ENCODE results near the gene TXNDC15.

GRCh38 chr5:134873494-134873893, 677 bp upstream of the TXNDC15 start:
- no peak for TF ChIP-seq GABPA (IDR thresholded peaks at IDR 0.05; ENCODE audit: low read depth)
- TF ChIP-seq, protein P1, sequence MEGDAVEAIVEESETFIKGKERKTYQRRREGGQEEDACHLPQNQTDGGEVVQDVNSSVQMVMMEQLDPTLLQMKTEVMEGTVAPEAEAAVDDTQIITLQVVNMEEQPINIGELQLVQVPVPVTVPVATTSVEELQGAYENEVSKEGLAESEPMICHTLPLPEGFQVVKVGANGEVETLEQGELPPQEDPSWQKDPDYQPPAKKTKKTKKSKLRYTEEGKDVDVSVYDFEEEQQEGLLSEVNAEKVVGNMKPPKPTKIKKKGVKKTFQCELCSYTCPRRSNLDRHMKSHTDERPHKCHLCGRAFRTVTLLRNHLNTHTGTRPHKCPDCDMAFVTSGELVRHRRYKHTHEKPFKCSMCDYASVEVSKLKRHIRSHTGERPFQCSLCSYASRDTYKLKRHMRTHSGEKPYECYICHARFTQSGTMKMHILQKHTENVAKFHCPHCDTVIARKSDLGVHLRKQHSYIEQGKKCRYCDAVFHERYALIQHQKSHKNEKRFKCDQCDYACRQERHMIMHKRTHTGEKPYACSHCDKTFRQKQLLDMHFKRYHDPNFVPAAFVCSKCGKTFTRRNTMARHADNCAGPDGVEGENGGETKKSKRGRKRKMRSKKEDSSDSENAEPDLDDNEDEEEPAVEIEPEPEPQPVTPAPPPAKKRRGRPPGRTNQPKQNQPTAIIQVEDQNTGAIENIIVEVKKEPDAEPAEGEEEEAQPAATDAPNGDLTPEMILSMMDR (IDR thresholded peaks at IDR 0.05; ENCODE audit: insufficient read depth, low read length), result no peak
- no peak for TF ChIP-seq POLR2AphosphoS5 (IDR thresholded peaks at IDR 0.05; ENCODE audit: low read depth)
- TF ChIP-seq SPI1 (IDR thresholded peaks at IDR 0.05; ENCODE audit: borderline replicate concordance, low read depth), result no peak
- TF ChIP-seq REST (IDR thresholded peaks at IDR 0.05; ENCODE audit: insufficient replicate concordance, low read depth), result no peak

Data from HL-60 (cell line).